Putamen (tissue), 1 donor: Measurements from ENCODE around the gene SCN7A.
"Not testable (repeated sequence)": the region's sequence is repeated elsewhere in the genome, so short reads cannot be mapped to it uniquely, and the experiment has no call there.

Experiments used
- DNase-seq: peaks from one replicate; pipeline ENCODE4 v3.0.0-alpha.2; 2016; ENCODE audit warnings: low spot score

SCN7A gene

DNA sequence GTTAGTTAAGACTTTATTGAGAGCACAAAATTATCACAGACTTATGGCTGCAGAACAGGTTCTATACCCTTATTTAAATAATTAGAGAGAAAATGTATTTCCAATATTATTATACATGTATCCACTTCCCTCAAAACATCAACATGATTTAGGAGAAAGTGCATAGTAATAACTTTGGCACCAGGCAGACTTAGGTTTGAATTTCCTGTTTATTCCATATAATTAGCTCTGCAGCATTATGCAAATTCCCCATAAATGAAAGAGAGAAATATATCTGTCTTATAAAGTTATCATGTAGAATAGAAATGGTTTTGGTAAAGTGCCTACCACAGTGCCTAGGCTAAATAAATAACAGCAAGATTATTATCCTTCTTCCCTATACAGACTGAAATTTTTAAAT lies 133.6 kb downstream of the SCN7A start:
- DNase-seq, result no peak

DNA sequence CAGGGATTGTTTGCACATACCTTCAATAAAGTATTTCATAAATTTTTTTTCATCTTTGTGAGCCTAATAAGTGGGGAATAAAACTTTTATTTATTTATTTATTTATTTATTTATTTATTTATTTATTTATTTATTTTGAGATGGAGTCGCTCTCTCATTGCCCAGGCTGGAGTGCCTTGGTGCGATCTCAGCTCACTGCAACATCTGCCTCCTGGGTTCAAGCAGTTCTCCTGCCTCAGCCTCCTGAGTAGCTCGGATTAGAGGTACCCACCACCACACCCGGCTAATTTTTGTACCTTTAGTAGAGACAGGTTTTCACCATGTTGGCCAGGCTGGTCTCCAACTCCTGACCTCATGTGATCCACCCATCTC lies 136.1 kb downstream of the SCN7A start:
- not testable (repeated sequence) for DNase-seq

DNA sequence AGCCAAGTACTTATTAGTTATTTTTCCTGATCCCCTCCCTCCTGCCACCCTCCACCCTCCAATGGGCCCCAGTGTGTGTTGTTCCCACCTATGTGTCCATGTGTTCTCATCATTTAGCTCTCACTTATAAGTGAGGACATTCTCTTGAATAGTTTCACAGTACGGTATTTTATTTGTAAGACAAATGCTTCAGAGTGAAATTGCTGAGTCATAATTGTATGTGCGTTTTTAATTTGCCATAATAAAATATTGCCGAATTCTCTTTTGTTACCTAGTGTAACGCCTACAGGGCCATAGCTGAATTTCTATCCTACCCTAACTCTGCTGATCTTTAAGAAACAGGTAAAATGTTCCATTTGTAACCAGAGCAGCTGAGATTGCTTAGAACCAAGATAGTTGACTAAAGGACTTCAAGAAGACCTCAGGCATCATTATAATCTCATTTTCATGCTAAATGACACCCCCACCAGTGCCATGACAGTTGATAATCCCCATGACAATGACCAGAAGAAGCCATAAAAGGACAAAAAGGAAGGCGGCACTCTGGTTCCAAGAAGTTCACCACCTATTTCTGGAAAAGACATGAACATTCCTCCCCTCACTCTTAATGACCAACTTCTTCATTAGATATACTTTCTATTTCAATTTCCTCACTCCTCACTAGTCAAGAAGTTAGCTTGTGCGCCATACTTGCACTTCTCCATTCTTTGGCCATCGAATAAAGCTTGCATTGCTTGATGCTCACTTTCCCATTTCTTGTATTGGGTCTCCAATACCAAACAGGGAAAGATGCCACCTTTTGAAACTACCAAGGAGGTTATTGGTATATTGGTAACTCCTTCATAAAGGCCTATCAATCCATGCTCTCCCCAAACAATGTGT lies 136.7 kb downstream of the SCN7A start:
- DNase-seq, result no peak
